NOMO-1 treated with DMSO at 0.1 percent for 48 hours (cell line): ENCODE measurements around the gene TMPRSS2.

Experiments
- DNase-seq: peaks from one replicate; lab custom pipeline; 2025; ENCODE audit not compliant: unreplicated experiment; lab: John Stamatoyannopoulos, UW

Gene TMPRSS2

DNA sequence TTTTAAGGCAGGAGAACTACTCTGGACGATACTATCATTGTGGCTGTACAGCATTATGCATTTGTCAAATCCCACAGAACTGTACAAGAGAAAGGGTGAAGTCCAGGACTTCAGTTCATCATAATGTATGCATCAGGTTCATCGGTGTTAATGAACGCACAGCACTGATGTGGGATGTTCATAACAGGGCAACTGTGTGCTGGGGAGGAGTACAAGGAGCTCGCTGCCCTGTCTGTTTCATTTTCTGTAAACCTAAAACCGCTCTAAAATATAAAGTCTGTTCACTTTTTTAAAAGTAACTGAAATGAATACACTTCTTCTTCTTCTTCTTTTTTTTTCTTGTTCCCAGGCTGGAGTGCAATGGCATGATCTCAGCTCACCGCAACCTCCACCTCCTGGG is 25.0 kb downstream of the TMPRSS2 start:
- DNase-seq: no peak

DNA sequence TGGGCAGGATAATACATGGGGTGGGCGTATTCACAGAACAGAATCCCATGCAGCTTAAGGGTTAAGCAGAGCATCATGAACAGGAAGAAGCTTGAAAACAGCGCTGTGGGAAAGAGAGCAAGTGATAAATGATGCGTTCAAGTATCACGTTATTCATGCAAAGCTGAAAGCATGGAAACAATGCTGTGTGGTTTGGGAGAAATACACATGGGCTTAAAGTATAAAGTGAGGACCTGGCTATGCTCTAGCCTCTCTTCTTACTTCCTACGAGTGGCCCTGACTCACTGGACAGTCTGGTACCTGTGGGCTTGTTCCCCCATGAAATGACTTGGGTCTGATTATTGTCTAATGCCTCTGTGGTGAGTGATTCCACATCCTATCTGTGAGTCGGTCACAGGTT is 25.7 kb downstream of the TMPRSS2 start:
- no peak for DNase-seq

DNA sequence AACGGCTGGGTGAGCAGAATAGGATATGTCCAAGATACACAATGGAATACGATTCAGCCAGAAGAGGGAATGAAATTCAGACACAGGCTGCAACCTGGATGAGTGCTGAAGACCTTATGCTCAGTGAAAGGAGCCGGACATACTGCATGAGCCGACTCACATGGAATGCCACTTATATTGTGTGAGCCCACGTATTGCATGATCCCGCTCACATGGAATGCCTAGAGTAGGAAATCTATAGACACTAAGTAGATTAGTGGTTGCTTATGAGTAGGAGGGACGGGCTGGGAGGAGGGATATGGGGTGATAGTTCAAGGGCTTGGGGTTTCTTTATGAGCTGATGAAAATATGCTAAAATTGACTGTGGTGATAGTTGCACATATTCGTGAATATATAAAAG is 26.8 kb downstream of the TMPRSS2 start:
- DNase-seq: no peak

DNA sequence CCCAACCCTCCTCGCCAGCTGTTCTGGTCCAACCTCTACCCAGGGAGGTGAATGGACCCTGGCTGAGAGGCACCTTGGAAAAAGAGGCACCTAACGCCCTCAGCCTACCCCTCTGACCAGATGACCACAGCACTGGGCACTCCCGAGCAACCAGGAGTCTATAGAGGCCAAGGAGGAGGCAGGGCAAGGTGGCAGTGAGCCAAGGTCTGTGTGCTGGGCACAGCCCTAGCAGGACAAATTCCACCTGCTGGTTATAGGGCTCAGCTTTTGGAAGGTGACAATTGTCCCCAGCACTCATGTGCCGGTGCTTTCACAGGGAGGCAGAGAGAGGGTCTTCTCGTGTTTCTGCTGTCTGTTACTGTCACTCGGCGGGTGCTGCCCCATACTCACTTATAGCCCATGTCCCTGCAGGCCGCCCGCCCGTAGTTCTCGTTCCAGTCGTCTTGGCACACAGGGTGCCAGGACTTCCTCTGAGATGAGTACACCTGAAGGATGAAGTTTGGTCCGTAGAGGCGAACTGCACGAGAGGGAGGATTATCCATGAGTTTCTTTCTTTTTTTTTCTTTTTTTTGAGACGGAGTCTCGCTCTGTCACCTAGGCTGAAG is 27.8 kb downstream of the TMPRSS2 start:
- no peak for DNase-seq

DNA sequence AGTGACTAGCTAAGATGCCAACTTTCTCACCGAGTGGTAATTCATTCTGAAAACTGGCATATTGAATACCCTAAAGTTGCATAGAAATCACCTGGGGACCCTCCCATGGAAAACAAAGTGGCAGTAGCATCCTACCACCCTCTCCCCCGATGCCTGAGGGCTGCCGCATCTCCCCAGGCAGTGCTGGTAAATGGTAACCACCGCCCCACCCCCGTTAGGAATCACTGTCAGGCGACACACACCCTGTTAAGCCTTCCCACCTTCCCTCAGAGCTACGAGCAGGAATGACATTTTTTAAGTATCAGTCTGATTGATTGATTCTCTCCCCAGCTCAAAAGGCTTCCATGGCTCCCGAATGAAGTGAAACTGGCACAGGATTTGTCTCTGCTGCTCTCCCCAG is 28.3 kb downstream of the TMPRSS2 start:
- no peak for DNase-seq

DNA sequence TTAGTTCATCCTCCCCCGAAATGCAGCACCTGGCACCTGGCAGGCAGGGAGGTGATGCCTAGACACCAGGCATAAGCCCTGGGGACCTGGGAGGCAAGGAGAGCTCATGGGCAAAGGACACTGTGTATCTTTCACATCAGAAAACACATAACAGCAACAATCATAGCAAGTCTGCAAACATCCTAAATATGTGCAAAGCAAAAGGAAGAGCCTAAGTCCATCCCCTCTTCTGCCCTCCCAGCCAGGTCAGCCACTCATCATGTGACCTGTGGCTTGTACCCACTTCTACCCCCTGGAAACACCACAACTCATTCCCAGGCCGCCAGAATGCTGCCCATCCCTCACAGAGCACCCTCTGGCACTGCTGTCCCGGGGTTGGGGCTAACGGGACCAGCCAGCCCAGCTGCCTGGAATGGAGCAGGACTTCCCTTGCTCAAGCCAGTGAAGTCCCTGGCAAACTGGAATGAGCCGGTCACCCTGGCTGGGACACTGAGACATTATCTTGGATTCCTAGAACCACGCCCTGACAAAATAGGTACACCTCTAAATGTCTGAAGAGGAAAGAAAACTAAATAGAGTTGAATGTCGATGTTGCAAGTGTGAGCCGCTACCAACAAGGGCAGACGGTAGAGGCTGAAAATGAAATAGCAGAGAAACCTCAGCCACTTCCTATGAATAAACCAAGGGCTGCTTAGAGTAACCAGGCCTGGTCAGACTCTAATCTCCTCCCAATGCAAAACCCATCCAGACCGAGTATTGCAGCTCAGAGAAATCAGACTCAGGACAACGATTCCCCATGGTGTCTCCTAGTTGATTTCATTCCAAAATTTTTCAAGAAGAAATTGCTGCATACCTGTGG is 29.4 kb downstream of the TMPRSS2 start:
- DNase-seq: no peak

DNA sequence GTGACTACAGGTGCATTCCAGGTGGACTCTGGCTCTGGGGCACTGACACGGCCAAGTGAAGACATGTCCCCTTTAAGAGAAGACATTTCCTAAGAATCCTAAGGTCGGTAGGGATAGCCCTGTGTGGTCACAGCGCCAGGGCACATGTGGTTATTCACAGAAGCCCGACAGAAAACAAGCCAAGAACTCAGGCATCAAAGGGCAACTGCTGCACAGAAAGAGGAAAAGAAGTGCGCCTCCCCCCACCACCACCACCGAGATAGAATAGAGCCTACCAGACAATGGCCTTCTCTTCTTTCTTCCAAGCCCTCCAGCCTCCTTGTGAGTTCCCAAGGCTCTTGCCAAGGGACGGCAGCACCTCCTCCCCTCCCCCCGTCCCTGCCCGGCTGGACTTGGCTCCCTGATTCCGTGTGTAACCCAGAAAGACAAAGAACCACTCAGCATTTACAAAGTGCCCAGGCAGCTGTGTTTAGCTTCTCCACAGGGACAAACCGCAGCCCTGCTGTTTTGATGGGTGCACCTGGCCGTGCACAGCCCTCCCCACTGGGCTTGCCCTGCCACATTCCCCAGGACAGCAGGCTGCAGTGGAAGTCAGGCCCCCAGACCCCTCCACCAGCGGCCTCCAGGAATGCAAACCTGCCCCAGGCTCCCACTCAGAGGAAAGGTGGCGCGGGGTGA is 30.2 kb downstream of the TMPRSS2 start:
- DNase-seq: no peak

DNA sequence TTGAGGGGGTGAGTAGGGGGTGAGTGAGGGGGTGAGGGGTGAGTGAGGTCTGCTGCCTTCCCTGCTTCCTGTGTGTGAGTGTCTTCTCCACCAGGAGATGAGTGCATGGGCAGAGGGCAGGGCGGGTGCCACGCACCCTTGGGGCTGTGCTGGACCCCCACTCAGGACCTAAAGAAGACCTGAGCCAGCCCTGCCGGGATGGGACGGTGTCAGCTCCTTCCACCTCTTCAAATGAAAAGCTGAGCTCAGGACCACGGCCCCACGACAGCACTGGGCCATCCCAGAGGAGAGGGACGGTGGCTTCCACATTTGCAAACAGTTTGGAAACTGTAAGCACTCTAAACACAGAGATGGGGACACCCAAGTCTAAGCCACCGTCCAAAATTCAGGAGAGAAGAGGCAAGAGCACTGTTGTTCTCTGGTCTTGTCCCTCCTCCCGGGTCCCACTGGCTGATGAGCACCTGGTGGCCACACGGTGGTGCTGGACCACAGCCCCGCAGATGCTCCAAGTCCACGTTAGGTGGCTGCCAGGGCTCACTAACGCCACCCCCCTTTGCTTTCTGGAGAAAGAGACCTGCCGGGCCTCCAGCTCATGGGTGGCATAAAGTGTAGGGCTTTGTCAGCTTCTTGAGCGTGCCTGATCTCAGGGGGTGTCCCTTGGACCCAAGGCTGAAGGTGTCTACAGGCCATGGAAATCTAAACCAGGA is 32.1 kb downstream of the TMPRSS2 start:
- no peak for DNase-seq

DNA sequence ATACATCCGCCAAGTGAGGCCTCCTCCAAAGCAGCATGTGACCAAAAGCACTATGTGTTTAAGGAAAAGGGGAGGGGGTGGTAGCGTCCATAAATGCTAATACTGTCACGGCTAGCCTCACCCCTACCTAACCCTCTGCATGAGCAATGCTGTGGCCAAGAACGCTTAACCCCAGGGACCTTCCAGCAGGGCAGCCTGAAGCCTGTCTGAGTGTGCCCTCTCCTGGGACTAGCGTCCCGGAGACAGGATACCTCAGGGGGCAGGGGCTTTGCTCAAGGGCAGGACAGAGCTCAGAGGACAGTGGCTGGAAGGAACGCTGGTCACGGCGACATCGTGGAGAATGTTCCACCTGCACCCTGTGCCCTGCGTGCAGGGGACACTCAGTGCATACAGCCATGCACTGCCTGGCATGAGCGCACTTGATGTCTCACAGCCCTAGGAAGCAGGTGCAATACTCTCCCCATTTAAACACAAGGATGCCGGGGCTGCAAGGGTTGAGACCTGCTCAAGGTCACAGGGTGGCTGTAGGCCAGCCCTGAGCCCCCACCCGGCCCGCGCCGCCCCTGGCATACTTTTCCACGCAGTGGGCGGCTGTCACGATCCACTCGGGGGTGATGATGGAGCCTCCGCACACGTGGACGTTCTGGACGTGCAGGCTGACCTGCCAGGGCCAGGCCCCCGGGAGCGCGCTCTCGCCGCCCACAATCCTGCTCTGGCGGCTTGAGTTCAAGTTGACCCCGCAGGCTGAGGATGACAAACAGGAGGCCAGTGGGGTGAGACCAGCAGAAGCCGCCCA is 35.0 kb downstream of the TMPRSS2 start:
- no peak for DNase-seq

DNA sequence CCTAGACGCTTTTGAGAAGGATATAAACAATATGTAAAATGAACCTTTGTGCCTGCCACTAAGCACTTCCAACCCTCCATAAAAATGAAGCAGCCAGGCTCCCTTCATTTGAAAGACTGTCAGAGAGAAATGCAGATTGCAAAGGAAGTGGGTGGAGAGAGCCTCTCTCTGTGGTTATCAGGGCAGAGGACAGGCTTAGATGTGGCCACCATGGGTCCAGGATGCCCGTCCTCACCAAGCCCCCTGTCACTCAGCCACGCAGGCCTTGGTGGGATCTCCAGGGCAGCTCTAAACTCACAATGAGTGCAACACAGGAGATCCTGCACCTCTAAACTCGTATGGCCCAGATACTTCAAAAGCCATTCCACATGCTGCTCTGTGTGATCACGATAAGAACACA is 37.9 kb downstream of the TMPRSS2 start:
- no peak for DNase-seq

DNA sequence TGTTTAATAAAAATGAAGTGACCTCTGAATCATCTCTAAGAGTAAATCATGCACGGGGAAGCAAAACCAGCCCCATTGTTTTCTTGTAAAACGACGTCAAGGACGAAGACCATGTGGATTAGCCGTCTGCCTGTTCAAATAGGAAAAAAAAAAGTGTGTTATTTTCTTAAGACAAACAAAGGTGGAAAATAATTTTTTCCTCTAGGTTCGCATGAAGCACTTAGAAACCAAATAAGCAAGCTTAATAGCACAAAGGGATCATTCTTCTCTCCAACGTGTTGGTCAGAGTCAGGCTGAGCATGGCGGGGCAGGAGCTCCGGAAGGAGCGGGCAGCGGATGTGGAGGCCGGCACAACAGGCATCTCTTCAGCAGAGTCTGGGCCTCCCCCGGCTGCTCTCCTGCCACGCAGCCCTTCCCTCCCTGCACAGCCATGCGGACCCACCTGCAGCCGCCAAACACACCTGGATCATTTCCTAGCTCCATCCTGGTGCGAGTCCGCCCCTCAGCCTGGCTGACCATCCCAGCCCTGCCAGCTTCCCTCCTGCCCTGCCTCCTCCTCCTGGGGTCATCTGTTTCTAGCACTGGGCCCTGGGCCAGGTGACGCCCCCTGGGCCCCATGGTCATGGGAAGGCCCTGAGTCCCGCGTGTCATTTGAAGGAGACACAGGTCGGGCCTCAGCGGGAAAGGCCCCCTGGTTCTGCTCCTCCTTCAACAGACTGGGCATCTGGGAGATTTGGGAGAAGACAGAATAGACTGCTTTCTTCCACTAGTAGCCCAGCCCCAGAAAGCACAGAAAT is 41.7 kb downstream of the TMPRSS2 start:
- DNase-seq: no peak

DNA sequence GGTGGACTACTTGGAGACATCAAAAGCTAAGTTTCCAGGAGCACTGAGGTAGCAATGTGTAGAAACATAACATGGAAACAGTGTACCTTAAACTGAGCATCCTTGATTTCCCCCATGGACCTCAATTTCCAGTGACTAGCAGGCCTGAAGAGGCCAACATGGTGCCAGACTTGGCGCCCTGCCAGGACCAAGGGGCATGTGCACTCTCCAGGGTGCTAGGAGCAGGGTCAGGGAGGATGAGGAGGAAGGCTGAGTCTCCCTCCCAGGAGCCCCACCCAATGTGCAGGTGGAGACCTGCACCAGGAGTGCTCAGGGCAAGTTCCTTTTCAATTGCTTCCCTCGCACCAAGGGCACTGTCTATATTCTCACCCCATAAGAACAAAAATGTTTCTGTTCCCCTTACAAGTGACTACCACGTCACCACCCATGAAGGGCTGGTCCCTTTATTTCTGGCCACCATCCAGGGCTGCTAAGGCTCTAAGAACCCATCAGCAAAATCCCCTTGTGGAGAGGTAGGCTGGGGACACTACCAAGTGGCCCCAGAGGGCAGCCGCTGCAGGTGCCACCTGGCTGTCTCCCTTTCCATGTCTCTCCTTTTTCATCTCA is 42.7 kb downstream of the TMPRSS2 start:
- no peak for DNase-seq

DNA sequence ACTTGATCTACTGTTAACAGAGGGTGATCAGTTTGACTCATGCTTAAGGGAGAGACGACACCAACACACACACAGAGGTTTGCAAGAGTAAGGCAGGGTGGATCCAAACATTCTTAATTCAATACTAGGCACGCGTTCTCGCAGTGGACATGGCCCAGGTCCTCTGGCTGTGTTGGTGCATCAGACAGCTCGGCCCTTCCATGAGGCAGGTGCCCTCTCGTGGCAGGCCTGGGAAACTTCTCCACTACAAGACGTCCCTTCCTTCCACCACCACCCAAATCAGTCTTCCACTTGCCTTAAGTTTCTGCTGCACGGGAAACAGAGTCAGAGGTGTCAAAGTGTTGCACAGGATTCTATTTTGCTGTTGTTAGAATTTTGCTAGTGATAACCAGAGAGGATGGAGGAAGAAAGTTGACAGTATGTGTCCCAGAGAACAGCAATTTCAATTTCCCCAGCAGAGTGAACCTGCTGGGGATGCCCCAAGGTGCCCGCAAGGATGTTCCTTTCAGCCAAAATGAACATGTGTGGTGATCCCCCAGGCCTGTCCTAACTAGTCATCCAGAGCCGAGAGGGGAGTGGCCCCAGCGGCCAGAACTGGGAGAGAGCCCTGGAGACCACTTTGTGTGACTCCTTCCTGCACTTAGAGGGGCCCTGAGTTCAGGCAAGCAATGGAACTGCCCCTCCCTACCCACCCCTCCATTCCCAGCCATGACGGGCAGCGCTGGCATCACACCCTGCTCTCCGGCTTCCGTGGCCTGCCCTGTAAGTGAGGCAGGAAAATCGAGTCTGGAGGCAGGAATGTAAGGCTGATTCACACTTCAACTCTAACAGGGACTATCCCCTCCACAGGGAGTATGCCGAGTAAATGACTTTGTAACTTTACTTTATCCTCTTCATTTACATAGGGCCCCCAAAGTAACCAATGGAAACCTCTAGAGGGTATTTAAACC is 47.1 kb downstream of the TMPRSS2 start:
- DNase-seq: peak; percentile 67

DNA sequence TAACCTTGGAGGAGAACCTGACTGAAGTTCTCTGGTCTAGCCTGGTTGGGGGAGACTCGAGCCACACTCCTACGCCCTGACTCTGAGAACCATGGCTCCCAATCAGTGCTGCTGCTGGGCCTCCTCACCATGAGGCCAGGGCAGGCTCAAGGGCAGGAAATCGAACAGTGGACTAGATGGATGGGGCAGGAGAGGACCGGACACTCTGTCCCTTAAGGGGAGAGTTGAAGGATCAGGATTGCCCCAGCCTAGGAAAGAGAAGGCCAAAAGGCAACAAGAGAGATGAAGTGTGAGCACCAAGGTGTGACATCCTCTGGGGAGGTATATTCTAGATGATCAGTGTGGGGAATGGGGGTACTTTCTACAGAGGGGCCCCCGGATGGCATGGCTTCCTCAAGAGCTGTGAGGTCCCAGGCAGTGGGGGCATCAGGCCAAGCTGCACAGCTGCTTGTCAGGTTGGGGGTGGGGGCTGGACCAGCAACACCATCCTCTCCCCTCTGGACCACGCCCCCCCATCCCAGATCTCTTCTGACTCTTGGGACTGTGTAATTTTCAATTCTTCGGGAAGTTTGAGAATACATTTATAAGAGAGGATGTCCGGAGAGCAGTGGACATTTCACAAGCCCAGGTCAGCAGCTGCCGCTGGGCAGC is 47.9 kb downstream of the TMPRSS2 start:
- no peak for DNase-seq

DNA sequence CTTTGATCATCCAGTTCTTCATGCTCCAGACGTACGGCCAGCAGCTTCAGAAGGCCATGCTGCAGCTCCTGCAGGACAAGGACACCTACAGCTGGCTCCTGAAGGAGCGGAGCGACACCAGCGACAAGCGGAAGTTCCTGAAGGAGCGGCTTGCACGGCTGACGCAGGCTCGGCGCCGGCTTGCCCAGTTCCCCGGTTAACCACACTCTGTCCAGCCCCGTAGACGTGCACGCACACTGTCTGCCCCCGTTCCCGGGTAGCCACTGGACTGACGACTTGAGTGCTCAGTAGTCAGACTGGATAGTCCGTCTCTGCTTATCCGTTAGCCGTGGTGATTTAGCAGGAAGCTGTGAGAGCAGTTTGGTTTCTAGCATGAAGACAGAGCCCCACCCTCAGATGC is 49.4 kb downstream of the TMPRSS2 start:
- DNase-seq: no peak

DNA sequence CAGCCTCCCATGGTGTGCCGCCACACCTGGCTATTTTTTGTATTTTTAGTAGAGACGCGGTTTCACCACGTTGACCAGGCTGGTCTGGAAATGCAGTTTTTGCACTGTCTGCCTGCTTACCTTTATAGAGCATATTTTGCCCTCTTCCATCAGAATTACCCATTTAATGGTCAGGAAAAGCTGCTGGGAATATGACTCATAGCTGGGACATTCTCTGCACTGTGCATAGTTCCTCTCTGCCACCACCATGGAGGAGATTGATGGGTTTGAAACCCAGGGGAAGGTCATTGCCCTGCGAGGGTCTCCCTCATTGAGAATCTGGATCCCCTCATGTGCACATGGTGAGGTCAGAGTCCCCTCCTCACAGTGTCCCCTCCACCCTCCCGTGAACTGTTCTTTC is 49.8 kb downstream of the TMPRSS2 start:
- DNase-seq: no peak

DNA sequence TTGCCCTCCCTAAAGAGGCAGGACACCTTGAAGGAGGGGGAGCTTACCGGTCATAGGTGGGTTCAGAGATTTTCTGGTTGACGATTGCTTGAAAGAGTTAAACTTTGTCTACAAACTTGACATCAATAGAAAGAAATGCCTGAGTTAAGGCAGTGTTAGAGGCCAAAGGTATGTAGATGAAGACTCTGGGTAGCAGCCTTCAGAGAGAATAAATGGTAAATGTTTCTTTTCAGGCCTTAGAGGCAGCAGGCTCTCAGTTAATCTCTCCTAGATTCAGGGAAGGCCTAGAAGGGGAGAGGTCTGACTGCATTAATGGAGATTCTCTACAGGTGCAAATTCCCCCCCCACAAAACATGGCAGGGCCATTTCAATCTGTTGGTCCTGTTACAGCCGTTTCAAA is 54.2 kb downstream of the TMPRSS2 start:
- no peak for DNase-seq

DNA sequence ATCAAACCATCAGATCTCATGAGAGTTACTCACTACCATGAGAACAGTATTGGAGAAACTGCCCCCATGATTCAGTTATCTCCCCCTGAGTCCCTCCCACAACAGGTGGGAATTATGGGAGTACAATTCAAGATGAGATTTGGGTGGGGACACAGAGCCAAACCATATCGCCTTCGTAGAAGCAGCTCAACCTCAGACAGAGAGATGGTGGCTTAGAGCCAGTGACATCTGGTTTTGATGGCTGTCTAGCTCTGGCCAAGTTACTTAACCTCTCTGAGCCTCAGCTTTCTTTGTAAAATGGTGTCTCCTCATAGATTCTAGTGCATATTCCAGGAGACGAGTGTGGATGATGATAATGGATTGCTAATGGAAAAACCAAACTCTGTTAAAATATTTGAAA is 54.8 kb downstream of the TMPRSS2 start:
- no peak for DNase-seq
